ENCODE results near the gene CAPRIN1.

- TF ChIP-seq CTCF (IDR thresholded peaks at IDR 0.05) = no peak
- TF ChIP-seq POLR2A (IDR thresholded peaks at IDR 0.05) = no peak
Observed at GRCh38 chr11:34145847-34146381, 94.4 kb downstream of the CAPRIN1 start.

Measured in gastroesophageal sphincter (tissue), 3 donors.